ENCODE measurements around the gene TBC1D10B.
"Not testable (repeated sequence)": the region's sequence is repeated elsewhere in the genome, so short reads cannot be mapped to it uniquely, and the experiment has no call there.

Gene TBC1D10B

GRCh38 chr16:30355144-30355953 is 14.9 kb downstream of the TBC1D10B start, which contains the start of gene CD2BP2:
Gene CD2BP2 (minus strand): TSS chr16:30355308. CDS start chr16:30354681, 627 bp downstream.
- peak; percentile 97 for DNase-seq (ENCODE audit: low read depth)

- no peak for DNase-seq (ENCODE audit: low read depth)
These were observed 15.7 kb downstream of the TBC1D10B start for GRCh38 chr16:30354423-30355143.

- no peak for DNase-seq (ENCODE audit: low read depth)
These were observed 16.7 kb downstream of the TBC1D10B start for GRCh38 chr16:30353438-30354129.

GRCh38 chr16:30352488-30353401 is 17.5 kb downstream of the TBC1D10B start:
- DNase-seq (ENCODE audit: low read depth) = no peak

GRCh38 chr16:30351586-30352419 is 18.5 kb downstream of the TBC1D10B start:
- DNase-seq (ENCODE audit: low read depth) = no peak

GRCh38 chr16:30351001-30351441 is 19.3 kb downstream of the TBC1D10B start:
- no peak for DNase-seq (ENCODE audit: low read depth)

GRCh38 chr16:30350134-30350871 is 20.0 kb downstream of the TBC1D10B start:
- no peak for DNase-seq (ENCODE audit: low read depth)

GRCh38 chr16:30349675-30350074 is 20.6 kb downstream of the TBC1D10B start:
- DNase-seq (ENCODE audit: low read depth) = no peak

- DNase-seq (ENCODE audit: low read depth) = no peak
These were observed 21.4 kb downstream of the TBC1D10B start for GRCh38 chr16:30348929-30349328.

GRCh38 chr16:30348113-30348512 is 22.2 kb downstream of the TBC1D10B start:
- DNase-seq (ENCODE audit: low read depth) = no peak

GRCh38 chr16:30346286-30346685 is 24.0 kb downstream of the TBC1D10B start:
- no peak for DNase-seq (ENCODE audit: low read depth)

- not testable (repeated sequence) for DNase-seq (ENCODE audit: low read depth)
These were observed 26.8 kb downstream of the TBC1D10B start for GRCh38 chr16:30343491-30343820.

- DNase-seq (ENCODE audit: low read depth) = no peak
These were observed 27.4 kb downstream of the TBC1D10B start for GRCh38 chr16:30342751-30343490.

- DNase-seq (ENCODE audit: low read depth) = not testable (repeated sequence)
These were observed 28.3 kb downstream of the TBC1D10B start for GRCh38 chr16:30341971-30342370.

GRCh38 chr16:30340621-30341020 is 29.7 kb downstream of the TBC1D10B start:
- no peak for DNase-seq (ENCODE audit: low read depth)

- not testable (repeated sequence) for DNase-seq (ENCODE audit: low read depth)
These were observed 31.6 kb downstream of the TBC1D10B start for GRCh38 chr16:30338715-30339114.

- not testable (repeated sequence) for DNase-seq (ENCODE audit: low read depth)
These were observed 32.3 kb downstream of the TBC1D10B start for GRCh38 chr16:30337964-30338357.

- no peak for DNase-seq (ENCODE audit: low read depth)
These were observed 34.5 kb downstream of the TBC1D10B start for GRCh38 chr16:30335598-30336474.

All from HS-27A (cell line).